H7 (cell line): ENCODE measurements around the gene RTP5. TPM values are rescaled to one million over a fixed set of nuclear protein-coding genes. Genes with fewer than 3 reads are reported as not detected.

ENCODE experiments used
- DNase-seq: peaks from one replicate; pipeline ENCODE4 v3.0.0; 2012
- H3K27me3 ChIP-seq: 2 replicates; pipeline ENCODE4 v1.6.0; 2011; ENCODE audit warnings: mild to moderate bottlenecking, low read length; ENCODE audit not compliant: control insufficient read depth, insufficient read depth
- H3K36me3 ChIP-seq: replicated peaks from 2 replicates; pipeline ENCODE4 v1.5.1; 2011; ENCODE audit warnings: low read length; ENCODE audit not compliant: control insufficient read depth, insufficient read depth
- H3K4me3 ChIP-seq: 2 replicates; pipeline ENCODE4 v1.5.1; 2011; ENCODE audit warnings: low read depth, mild to moderate bottlenecking, control low read depth, low read length, moderate library complexity; ENCODE audit not compliant: insufficient read depth
- total RNA-seq: library from RNA; depleted of rRNA; stranded (reverse); fragments of >200 nt; shearing (Covaris generic); gene quantifications from 2 replicates; pipeline ENCODE4 v1.2.3, GENCODE V29; 2014

RTP5 gene
- total RNA-seq, 1 experiment from 2014 or later, result not detected

- H3K4me3 ChIP-seq, result no peak overlapping the region
- peak; percentile 61 for DNase-seq
- H3K36me3 ChIP-seq, result no peaks in the 10 kb centered on the region
- no peaks in the 10 kb centered on the region for H3K27me3 ChIP-seq
Measured at GRCh38 chr2:241851325-241852115, 18.0 kb upstream of the RTP5 start.

DNA sequence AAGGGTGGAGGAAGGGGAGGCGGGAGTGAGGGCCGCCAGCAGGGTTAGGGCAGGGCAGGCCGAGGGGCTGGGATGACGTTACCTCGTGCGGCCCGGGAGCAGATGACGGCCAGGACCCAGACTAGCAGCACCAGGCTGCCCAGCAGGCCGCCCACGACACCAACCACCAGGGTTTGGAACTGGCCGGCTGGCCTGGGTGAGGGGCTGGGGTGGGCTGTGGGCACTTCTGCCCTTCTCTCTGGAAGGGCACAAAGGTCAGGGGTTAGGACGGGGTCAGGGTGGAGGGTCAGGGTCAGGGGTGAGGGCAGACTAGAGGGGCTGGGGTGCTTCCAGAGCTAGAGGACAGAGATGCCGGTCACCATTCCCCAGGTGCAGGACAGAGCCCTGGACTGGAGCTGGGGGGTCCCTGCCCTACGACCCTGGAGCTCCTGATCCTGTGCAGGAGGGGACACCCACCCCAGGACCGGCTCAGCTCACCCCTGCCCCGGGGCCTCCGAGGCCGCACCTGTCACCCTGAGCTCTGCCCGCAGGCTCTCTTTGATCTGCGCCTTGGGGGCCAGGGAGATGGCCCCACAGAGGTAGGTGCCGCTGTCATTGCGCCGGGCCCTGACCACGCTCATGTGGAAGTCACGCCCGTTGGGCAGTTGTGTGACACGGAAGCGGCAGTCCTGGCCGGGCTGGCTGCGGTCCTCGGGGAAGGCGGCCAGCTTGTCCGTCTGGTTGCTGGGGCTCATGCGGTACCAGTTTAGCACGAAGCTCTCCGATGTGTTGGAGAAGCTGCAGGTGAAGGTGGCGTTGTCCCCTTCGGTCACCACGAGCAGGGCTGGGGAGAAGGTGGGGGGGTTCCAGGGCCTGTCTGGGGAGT, 17.2 kb upstream of the RTP5 start:
- H3K27me3 ChIP-seq, result no peaks in the 10 kb centered on the region
- DNase-seq, result peak; percentile 60

DNA sequence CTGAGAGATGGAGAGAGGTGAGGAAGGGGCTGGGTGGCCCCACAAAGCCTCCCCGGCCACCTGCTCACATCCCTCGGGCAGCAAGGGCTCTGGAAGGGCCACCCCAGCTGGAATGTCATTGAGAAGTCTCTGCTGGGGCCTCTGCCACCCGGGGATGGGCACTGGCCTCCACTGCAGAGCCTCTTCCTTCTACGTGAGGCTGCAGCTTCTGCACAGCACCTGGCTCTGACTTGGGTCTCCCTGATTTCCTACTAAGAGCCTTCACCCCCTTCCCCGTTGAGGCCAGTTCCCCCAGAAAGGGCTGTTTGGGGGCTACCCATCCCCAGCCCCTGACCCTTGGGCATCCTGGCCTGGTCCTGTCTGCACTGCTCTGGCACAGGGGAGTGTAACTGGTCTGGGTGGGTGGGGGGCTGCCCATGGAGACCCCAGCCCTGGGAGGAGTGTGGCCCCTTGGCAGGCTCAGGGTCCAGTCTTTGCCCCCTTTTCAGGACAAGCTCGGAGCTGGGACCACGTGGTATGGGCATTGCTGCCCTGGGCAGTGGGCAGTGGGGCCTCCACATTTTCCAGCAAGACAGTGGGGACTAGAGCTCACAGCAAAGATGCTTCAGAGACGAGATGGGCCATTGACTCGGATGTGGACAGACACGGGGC, 16.4 kb upstream of the RTP5 start:
- DNase-seq, result peak; percentile 56
- Histone ChIP-seq H3K4me3 (no peak overlapping the region), H3K36me3 (no peaks in the 10 kb centered on the region), H3K27me3 (no peaks in the 10 kb centered on the region)

More for the DNA sequence above, 17.2 kb upstream of the RTP5 start:
- no peak overlapping the region for H3K4me3 ChIP-seq
- H3K36me3 ChIP-seq, result no peaks in the 10 kb centered on the region

- H3K4me3 ChIP-seq, result no peak overlapping the region
- no peaks in the 10 kb centered on the region for H3K36me3 ChIP-seq
- DNase-seq, result peak; percentile 58
- H3K27me3 ChIP-seq, result no peaks in the 10 kb centered on the region
Measured at GRCh38 chr2:241853651-241854341, 15.7 kb upstream of the RTP5 start.

DNA sequence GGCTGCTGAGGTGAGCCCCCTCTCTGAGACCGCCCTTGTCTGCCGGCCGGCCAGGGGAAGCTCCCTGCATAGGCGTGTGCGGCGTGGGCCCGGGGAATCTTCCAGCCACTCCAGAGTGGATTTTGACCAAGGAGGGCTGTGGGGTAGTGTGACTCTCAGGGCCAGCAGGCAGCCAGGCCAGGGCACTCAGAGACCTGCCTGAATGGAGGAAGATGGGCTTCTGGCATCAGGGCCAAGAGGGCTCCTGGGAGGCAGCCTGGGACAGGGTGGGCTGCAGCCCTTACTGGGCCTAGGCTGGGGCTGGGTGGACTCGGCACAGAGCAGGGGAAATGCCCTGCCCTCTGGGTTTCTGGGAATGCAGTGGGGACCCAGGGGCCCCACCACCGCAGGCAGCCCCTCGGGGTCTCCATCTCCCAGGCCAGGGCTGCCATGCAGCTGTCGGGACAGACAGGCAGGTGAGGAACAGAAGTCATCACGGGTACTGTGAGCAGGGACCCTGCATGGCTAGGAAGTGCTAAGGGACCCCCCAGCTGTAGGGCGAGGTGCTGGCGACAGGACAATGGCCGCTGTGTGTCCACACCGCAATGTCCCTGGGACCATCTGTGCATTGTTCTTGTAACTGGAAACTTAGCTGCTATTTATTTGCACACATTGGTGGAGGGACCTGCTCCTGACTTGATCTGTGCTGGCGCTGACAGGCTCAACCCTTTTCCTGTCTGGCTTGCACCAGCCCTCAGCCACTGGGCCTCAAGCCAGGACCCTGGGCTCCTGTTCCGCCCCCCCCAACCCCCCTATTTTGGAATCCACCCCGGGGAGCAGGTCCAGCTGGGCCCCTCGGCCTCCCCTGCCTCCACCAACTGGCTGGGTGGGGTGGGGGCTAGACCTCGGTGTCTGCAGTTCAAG, 14.9 kb upstream of the RTP5 start:
- DNase-seq, result peak; percentile 65

DNA sequence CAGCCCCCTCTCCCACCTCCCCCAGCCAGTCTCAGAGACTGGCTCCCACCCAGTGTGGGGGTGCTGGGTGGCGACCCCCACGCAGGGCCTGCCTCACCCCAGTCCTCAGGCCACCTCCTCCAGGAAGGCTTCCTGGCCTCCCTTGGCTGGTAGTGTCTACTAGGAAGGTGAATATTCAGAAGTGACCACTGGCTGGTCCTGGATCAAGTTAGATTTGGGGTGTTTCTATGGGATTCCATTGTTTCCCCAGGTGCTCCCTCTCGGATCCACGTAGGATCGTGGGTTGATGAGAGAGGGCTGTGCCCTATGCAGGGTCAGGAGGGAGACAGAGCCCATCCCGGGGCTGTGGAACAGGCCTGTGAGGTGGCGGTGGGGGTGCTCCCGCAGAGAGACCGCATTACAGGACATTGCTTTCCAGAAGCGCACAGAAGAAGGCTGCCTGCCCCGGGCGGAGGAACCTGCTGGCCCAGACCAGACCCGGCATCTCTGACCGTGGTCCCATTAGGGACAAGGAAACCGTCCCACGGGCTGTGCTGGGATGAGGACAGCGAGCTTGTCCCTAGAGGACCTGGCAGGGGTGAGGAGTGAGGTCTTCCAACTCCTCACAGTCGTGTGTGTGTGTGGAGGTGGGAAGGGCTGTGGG, 14.2 kb upstream of the RTP5 start:
- H3K27me3 ChIP-seq, result no peaks in the 10 kb centered on the region
- no peak overlapping the region for H3K4me3 ChIP-seq
- no peaks in the 10 kb centered on the region for H3K36me3 ChIP-seq
- peak; percentile 60 for DNase-seq

More for the DNA sequence above, 14.9 kb upstream of the RTP5 start:
- H3K4me3 ChIP-seq, result no peak overlapping the region
- no peaks in the 10 kb centered on the region for H3K27me3 ChIP-seq
- H3K36me3 ChIP-seq, result no peaks in the 10 kb centered on the region

- Histone ChIP-seq H3K4me3 (no peak overlapping the region), H3K27me3 (no peaks in the 10 kb centered on the region), H3K36me3 (no peaks in the 10 kb centered on the region)
Measured at GRCh38 chr2:241855888-241856422, 13.6 kb upstream of the RTP5 start.

GRCh38 chr2:241857041-241857541, 12.4 kb upstream of the RTP5 start:
- peak; percentile 65 for DNase-seq
- H3K36me3 ChIP-seq, result no peaks in the 10 kb centered on the region
- H3K4me3 ChIP-seq, result no peak overlapping the region
- H3K27me3 ChIP-seq, result no peaks in the 10 kb centered on the region

More at GRCh38 chr2:241855888-241856422, 13.6 kb upstream of the RTP5 start:
- DNase-seq, result peak; percentile 59

GRCh38 chr2:241857572-241858121, 11.9 kb upstream of the RTP5 start:
- no peaks in the 10 kb centered on the region for H3K27me3 ChIP-seq
- DNase-seq, result peak; percentile 61
- H3K36me3 ChIP-seq, result no peaks in the 10 kb centered on the region
- H3K4me3 ChIP-seq, result no peak overlapping the region

DNA sequence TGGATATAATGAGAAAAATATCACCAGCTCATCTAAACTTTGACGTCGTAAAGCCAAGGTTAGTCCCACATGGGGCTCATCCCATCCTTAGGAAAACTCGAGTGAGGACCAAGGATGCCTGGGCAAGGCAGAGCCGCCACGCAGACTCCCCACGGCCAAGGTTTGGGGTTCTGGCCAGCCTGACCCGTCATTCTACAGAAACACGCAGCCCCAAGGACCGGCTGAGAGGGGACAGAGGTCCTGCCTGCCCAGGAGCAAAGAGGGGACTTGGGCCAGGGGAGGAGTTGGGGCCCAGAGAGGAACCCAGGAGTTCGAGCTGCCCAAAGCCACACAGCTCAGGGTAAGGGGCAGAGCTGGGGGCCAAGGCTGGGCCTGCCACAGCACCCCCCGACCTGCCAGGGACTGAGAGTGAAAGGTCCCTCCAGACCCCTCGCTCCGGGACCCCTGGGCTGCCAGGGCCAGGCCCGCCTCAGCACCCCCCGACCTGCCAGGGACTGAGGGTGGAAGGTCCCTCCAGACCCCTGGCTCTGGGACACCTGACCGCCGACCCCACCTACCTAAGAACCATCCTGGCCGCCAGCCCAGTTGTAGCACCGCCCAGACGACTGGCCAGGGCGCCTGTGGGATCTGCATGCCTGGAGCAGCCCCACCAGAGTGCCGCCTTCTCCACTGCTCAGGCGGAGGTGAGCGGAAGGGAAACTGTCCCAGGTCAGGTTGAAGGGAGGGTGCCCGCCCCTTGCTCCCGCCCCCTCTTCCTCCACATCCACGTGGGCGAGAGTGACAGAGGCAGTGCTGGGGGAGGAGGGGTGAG, 11.1 kb upstream of the RTP5 start, which contains the start of gene PDCD1:
TSS of gene PDCD1 (minus strand) at position 689 of the 811 bp plus-strand sequence. CDS start at position 633, 56 bp downstream.
- H3K27me3 ChIP-seq, result no peaks in the 10 kb centered on the region
- H3K36me3 ChIP-seq, result no peaks in the 10 kb centered on the region
- H3K4me3 ChIP-seq, result no peak within 1 kb of the TSS
- peak; percentile 92 for DNase-seq

- DNase-seq, result peak; percentile 83
- Histone ChIP-seq H3K36me3 (no peaks in the 10 kb centered on the region), H3K27me3 (no peaks in the 10 kb centered on the region), H3K4me3 (no peak overlapping the region)
Measured at GRCh38 chr2:241859017-241859435, 10.5 kb upstream of the RTP5 start.
